PFSK-1 (cell line): ENCODE measurements around the gene GUCY2C.

Source experiments
- FOXP2 ChIP-seq: optimal IDR thresholded peaks from 2 replicates; pipeline ENCODE3; 2011; ENCODE audit warnings: borderline replicate concordance, control low read depth, inconsistent platforms; ENCODE audit not compliant: insufficient read depth; ENCODE audit errors: extremely low read length, extremely low read depth
- POLR2AphosphoS5 ChIP-seq: IDR thresholded peaks from 2 replicates; pipeline ENCODE4 v1.6.1; 2012; ENCODE audit warnings: low read depth, mild to moderate bottlenecking, control low read depth, low read length, moderate library complexity
- REST ChIP-seq, 2 experiments: IDR thresholded peaks; 2 replicates each; pipeline versions ENCODE4 v1.6.1 to v1.8.0; 2011 to 2012; ENCODE audit warnings: low read depth in 2 of 2, low read length in 2 of 2, control low read depth in 1 of 2, inconsistent platforms in 1 of 2, mild to moderate bottlenecking in 1 of 2, moderate library complexity in 1 of 2; ENCODE audit not compliant: insufficient read depth in 1 of 2
- SIN3A ChIP-seq: IDR thresholded peaks from 2 replicates; pipeline ENCODE4 v1.6.1; 2012; ENCODE audit warnings: mild to moderate bottlenecking, low read length, moderate library complexity, borderline replicate concordance; ENCODE audit not compliant: insufficient read depth
- TAF1 ChIP-seq: IDR thresholded peaks from 2 replicates; pipeline ENCODE4 v1.6.1; 2012; ENCODE audit warnings: low read length, control low read depth, borderline replicate concordance; ENCODE audit not compliant: insufficient read depth

The GUCY2C gene

DNA sequence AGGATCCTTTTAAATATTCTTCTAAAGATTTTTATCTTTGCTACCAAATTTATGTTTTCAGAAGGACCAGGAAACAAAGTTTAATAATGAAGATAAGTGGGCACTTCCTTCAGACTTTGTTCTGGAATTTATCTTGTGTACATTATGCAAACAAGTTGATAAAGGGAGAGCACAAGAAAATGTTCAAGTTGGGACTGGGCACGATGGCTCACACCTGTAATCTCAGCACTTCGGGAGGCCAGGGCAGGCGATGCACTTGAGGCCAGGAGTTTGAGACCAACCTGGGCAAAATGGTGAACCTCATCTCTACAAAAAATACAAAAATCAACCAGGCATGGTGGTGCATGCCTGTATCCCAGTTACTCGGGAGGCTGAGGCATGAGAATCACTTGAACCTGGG lies 133.4 kb downstream of the GUCY2C start:
- TF ChIP-seq POLR2AphosphoS5 (no peak), TAF1 (no peak), FOXP2 (no peak), SIN3A (no peak), REST (IDR thresholded peaks at IDR 0.05; ENCODE audit: insufficient read depth in 1 of 2, low read depth in 2 of 2, low read length in 2 of 2) (no peak)
